Heart left ventricle (tissue), 16 donors: Measurements from ENCODE around the gene RAB11FIP5. TPM values are rescaled to one million over a fixed set of nuclear protein-coding genes. Genes with fewer than 3 reads are reported as not detected.

ENCODE experiments used
- ATAC-seq, 4 donors: fragments of 200-7000 bp; cut with Tn5 transposase; one replicate each; pipeline ENCODE4 v1.9.1; 2020 to 2022; ENCODE audit warnings: moderate library complexity in 4 of 4, mild to moderate bottlenecking in 3 of 4, moderate number of reproducible peaks in 1 of 4
- DNase-seq, 5 donors: peaks; one replicate each; pipeline ENCODE4 v3.0.0-alpha.2; 2020
- H3K27ac ChIP-seq, 12 donors: fragments of 200-600 bp; sonication (generic) in 4 of 12; one replicate each; pipeline versions ENCODE4 v1.5.0 to v1.8.0; 2016 to 2022; ENCODE audit warnings: mild to moderate bottlenecking in 2 of 12
- H3K27me3 ChIP-seq, 9 donors: fragments of 200-600 bp; sonication (generic) in 2 of 9; one replicate each; pipeline versions ENCODE4 v1.5.1 to v1.8.0; 2016 to 2022; ENCODE audit warnings: mild to moderate bottlenecking in 3 of 9
- H3K36me3 ChIP-seq, 9 donors: fragments of 200-600 bp; sonication (generic) in 2 of 9; one replicate each; pipeline versions ENCODE4 v1.5.0 to v1.8.0; 2018 to 2022; ENCODE audit warnings: mild to moderate bottlenecking in 2 of 9
- H3K4me1 ChIP-seq, 12 donors: fragments of 200-600 bp; sonication (generic) in 4 of 12; one replicate each; pipeline versions ENCODE4 v1.5.0 to v1.8.0; 2016 to 2022; ENCODE audit warnings: mild to moderate bottlenecking in 3 of 12
- H3K4me3 ChIP-seq, 12 donors: fragments of 200-600 bp; sonication (generic) in 4 of 12; one replicate each; pipeline versions ENCODE4 v1.5.0 to v1.8.0; 2017 to 2022; ENCODE audit warnings: mild to moderate bottlenecking in 9 of 12, moderate library complexity in 4 of 12
- H3K9me3 ChIP-seq, 12 donors: fragments of 200-600 bp; sonication (generic) in 4 of 12; one replicate each; pipeline versions ENCODE4 v1.5.0 to v1.8.0; 2016 to 2022; ENCODE audit warnings: mild to moderate bottlenecking in 1 of 12
- POLR2A ChIP-seq, 2 donors: fragments of 450-650 bp; IDR thresholded peaks; one replicate each; pipeline ENCODE4 v1.6.1; 2017; ENCODE audit warnings: antibody characterized with exemption in 2 of 2, mild to moderate bottlenecking in 2 of 2, moderate library complexity in 2 of 2
- WGBS, 4 donors: extraction: QIAGEN DNeasy Blood & Tissue Kit in 2 of 4; methylation state at CpG; one replicate each; pipeline versions ENCODE4 v1.1.5 to v1.1.7; 2013 to 2018; 5-methylcytosine and 5-hydroxymethylcytosine counted together
- intact Hi-C, 10 donors: fragments of 100-400 bp; cut with DNase I; formaldehyde crosslinking; loops; one replicate each; pipeline versions ENCODE4 v1.11.1 to v1.14.2; 2022
- polyA plus RNA-seq, 2 donors: library from polyadenylated mRNA; stranded (reverse); fragments of 200-250 nt; gene quantifications; one replicate each; pipeline ENCODE4 v1.2.3, GENCODE V29; 2013
- total RNA-seq, 9 donors: library from RNA; depleted of rRNA in 2 of 9; stranded (reverse); fragments of >200 nt in 2 of 9; fragmentation: NEBNext Ultra II Directional in 3 of 9; extraction: Animal tissue kit (Norgen Biotek cat#: 25700) in 3 of 9; gene quantifications; one replicate each; pipeline versions ENCODE4 v1.1.0 to v1.2.4, GENCODE V29; 2016 to 2023
- TF ChIP-seq, protein P1 (sequence below), 12 donors: fragments of 200-600 bp; sonication (generic) in 4 of 12; IDR thresholded peaks; one replicate each; pipeline versions ENCODE4 v1.5.0 to v1.8.0; 2018 to 2022; ENCODE audit warnings: antibody characterized with exemption in 12 of 12, mild to moderate bottlenecking in 5 of 12
- donor health status: ischemic (EF 13 %, LVEDD 7.1; RV severe dilation, severe dysfunction).
- donor health status: healthy with polysubstance abuse.
- donor health status: DM: no; HTN: yes; CAD: no.
- donor health status: DM: no; HTN: no; CAD: no.
- donor health status: ischemic (EF 25% LVEDD 6.9; RV normal size, moderate dysfunction).
- donor health status: ischemic (EF 25% LVEDD 5.7; RV mildly dilated, moderate dysfunction).
- donor health status: healthy.
- donor health status: DM: yes; HTN: yes; CAD: no.
- donor health status: ischemic (EF 35%, LVEDD 5.7; RV mildly dilated, moderate dysfunction).
- donor health status: nonischemic (EF 11% LVEDD 7.7; RV severe dilation, severe dysfunction).
- donor health status: DM: yes; HTN: yes; CAD: no.
- donor health status: PGD.
- donor health status: ischemic (EF 29% LVEDD 5.4; RV normal size, mild dysfunction).
- donor health status: nonischemic (EF 23%, LVEDD 6.1; RV moderate dilation, normal function).

RAB11FIP5 gene
- total and polyA plus RNA-seq, 11 donors = 10.7 to 50.7 (median 24.8) TPM

DNA sequence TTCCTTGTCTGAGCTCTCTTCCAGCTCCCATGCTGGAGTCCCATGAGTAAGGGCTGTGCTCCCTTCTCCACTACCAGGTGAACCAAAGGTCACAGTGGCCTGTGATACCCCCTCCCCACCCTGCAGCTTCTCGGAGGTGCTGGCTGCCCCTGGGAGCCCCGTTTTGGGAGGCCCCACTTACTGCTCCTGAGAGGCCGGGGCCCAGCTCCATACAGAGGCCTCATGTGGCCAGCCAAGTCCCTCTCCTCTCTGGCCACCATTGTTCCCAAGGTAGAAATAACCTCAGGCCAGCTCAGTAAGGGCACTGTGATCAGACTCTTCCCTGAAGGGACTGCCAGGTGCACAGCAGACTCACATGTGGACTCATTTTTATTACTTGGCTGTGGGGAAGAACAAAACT is 6.0 kb downstream of the RAB11FIP5 start:
- Histone ChIP-seq H3K4me1 (peaks cover 0 to 82% (median 59%) of the 10 kb centered on the region in 12 donors), H3K27me3 (peaks cover 0 to 2% (median 0%) of the 10 kb centered on the region in 9 donors), H3K27ac (peak overlapping the region in 10 of 12 donors; percentile 18 to 62 (median 38)), H3K9me3 (no peaks in the 10 kb centered on the region), H3K4me3 (no peak overlapping the region), H3K36me3 (no peaks in the 10 kb centered on the region)
- TF ChIP-seq, protein P1, sequence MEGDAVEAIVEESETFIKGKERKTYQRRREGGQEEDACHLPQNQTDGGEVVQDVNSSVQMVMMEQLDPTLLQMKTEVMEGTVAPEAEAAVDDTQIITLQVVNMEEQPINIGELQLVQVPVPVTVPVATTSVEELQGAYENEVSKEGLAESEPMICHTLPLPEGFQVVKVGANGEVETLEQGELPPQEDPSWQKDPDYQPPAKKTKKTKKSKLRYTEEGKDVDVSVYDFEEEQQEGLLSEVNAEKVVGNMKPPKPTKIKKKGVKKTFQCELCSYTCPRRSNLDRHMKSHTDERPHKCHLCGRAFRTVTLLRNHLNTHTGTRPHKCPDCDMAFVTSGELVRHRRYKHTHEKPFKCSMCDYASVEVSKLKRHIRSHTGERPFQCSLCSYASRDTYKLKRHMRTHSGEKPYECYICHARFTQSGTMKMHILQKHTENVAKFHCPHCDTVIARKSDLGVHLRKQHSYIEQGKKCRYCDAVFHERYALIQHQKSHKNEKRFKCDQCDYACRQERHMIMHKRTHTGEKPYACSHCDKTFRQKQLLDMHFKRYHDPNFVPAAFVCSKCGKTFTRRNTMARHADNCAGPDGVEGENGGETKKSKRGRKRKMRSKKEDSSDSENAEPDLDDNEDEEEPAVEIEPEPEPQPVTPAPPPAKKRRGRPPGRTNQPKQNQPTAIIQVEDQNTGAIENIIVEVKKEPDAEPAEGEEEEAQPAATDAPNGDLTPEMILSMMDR (IDR thresholded peaks at IDR 0.05) = no peak
- TF ChIP-seq POLR2A (IDR thresholded peaks at IDR 0.05) = no peak
- intact Hi-C loops = no loop called here
- 89 to 93% (median 91%) methylated on average over 3 of the region's 3 CpGs for WGBS, 4 donors
- DNase-seq = peak in 2 of 5 donors; percentile 8 to 28
- ATAC-seq = no peak

DNA sequence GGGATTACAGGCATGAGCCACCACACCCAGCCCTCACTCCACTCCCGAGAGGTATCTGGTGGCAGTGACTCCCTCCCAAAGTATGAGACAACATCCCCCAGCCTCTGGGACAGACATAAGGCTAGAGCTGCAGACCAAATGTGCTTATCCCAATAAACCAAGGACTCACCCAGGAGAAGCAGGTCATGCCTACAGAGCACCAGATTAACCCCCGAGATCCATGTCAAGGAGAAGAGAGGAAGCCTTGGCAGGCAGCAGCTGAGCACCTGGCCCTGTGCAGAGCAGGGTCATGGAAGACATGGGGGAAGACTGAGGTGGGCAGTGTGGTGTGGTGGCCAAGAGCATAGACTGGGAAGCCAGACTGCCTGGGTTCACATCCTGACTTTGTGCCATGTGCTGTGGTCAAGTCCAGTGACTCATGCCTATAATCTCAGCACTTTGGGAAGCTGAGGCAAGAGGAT is 7.2 kb downstream of the RAB11FIP5 start:
- Histone ChIP-seq H3K36me3 (no peaks in the 10 kb centered on the region), H3K9me3 (no peaks in the 10 kb centered on the region), H3K4me1 (peaks cover 0 to 70% (median 47%) of the 10 kb centered on the region in 12 donors), H3K27me3 (no peaks in the 10 kb centered on the region), H3K27ac (no peak overlapping the region), H3K4me3 (no peak overlapping the region)
- no peak for ATAC-seq
- intact Hi-C loops = no loop called here
- peak in 1 of 5 donors; percentile 8 for DNase-seq
- 94 to 100% (median 97%) methylated on average over 1 to 2 of the region's 2 CpGs for WGBS, 4 donors
- no peak for TF ChIP-seq POLR2A (IDR thresholded peaks at IDR 0.05)
- TF ChIP-seq, protein P1 (IDR thresholded peaks at IDR 0.05) = no peak

DNA sequence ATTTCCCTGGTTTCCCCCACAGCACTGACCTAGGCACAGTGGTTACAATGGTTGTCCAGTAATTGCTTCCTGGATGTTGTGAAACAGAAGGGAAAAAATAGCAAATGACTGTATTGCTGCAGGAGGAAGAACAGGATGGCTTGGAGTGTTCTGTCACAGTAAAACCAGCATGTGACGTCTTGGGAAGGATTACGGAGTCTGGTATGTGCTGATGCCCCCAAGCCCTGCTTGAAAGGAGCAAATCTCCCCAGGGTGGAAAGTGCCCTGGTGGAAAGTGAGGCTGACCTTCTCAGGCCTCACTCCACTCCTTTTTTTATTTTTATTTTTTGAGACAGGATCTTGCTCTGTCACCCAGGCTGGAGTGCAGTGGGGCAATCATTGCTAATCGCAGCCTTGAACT is 7.8 kb downstream of the RAB11FIP5 start:
- Histone ChIP-seq H3K27ac (no peak overlapping the region), H3K4me1 (peaks cover 0 to 64% (median 44%) of the 10 kb centered on the region in 12 donors), H3K36me3 (no peaks in the 10 kb centered on the region), H3K9me3 (no peaks in the 10 kb centered on the region), H3K4me3 (no peak overlapping the region), H3K27me3 (no peaks in the 10 kb centered on the region)
- DNase-seq (no peak), ATAC-seq (peak in 2 of 4 donors; percentile 33 to 34)
- 71 to 90% (median 83%) methylated on average over 3 of the region's 3 CpGs for WGBS, 4 donors
- TF ChIP-seq, protein P1 (IDR thresholded peaks at IDR 0.05) = no peak
- TF ChIP-seq POLR2A (IDR thresholded peaks at IDR 0.05) = no peak
- intact Hi-C loops = no loop called here

DNA sequence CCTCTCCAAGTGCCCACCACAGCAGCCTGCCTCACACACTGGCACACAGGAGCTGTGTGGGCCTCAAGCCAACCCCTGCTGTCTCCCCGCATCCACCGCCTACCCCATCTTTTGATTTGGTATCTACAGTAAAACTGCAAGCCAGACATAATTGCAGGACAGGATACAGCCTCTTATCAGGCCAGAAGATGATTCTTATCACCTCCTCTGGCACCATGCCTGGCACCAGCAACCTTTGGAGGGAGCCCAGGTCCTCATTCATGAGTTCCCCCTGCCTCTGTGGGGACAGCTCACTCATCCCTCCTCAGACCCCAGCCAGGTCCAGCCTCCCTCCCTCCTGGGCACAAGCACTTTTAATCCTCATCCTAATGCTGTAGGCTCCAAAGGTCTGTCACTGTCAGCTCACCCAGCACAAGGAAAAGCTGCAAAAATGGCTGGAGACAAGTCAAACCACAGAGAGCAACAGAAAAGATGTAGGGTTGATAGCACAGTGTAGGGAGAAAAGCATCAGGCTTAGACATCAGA is 9.7 kb downstream of the RAB11FIP5 start:
- Histone ChIP-seq H3K4me3 (no peak overlapping the region), H3K27ac (no peak overlapping the region), H3K4me1 (peaks cover 0 to 47% (median 32%) of the 10 kb centered on the region in 12 donors), H3K27me3 (no peaks in the 10 kb centered on the region), H3K36me3 (no peaks in the 10 kb centered on the region), H3K9me3 (no peaks in the 10 kb centered on the region)
- ATAC-seq = no peak
- 63 to 74% (median 71%) methylated on average over 2 of the region's 2 CpGs for WGBS, 4 donors
- TF ChIP-seq, protein P1 (IDR thresholded peaks at IDR 0.05) = no peak
- no peak for TF ChIP-seq POLR2A (IDR thresholded peaks at IDR 0.05)
- peak in 2 of 5 donors; percentile 28 to 38 for DNase-seq
- intact Hi-C loops = no loop called here
